Uterus (tissue), 4 donors: ENCODE measurements around the gene MTFMT. TPM values are rescaled to one million over a fixed set of nuclear protein-coding genes. Genes with fewer than 3 reads are reported as not detected.

Experiments used
- DNase-seq, 2 donors: peaks; one replicate each; pipeline ENCODE4 v3.0.0-alpha.2; 2019 to 2020
- H3K27ac ChIP-seq, 2 donors: fragments of 200-600 bp; sonication (generic); 1 replicate in 1 of 2; 2 replicates in 1 of 2; pipeline ENCODE4 v1.5.1; 2016 to 2018
- H3K27me3 ChIP-seq, 2 donors: fragments of 200-600 bp; sonication (generic); one replicate each; pipeline ENCODE4 v1.5.1; 2018 to 2019; ENCODE audit warnings: control low read depth in 1 of 2
- H3K36me3 ChIP-seq, 2 donors: fragments of 200-600 bp; sonication (generic); one replicate each; pipeline ENCODE4 v1.5.1; 2019; ENCODE audit warnings: control low read depth in 1 of 2
- H3K4me1 ChIP-seq, 2 donors: fragments of 200-600 bp; sonication (generic); one replicate each; pipeline ENCODE4 v1.5.1; 2018 to 2019; ENCODE audit warnings: control low read depth in 1 of 2
- H3K4me3 ChIP-seq, 2 donors: fragments of 200-600 bp; sonication (generic); 1 replicate in 1 of 2; 2 replicates in 1 of 2; pipeline ENCODE4 v1.5.1; 2018 to 2019; ENCODE audit warnings: mild to moderate bottlenecking in 1 of 2
- H3K9me3 ChIP-seq, 2 donors: fragments of 200-600 bp; sonication (generic); one replicate each; pipeline ENCODE4 v1.5.1; 2019; ENCODE audit warnings: control low read depth in 1 of 2
- CTCF ChIP-seq, 4 experiments: fragments of 200-600 bp in 2 of 4; fragments of 450-650 bp in 2 of 4; sonication (generic) in 2 of 4; IDR thresholded peaks; one replicate each; pipeline ENCODE4 v1.5.1; 2016 to 2019; ENCODE audit warnings: antibody characterized with exemption in 4 of 4, mild to moderate bottlenecking in 2 of 4, moderate library complexity in 1 of 4
- POLR2A ChIP-seq, 2 donors: fragments of 450-650 bp; IDR thresholded peaks; one replicate each; pipeline ENCODE4 v1.6.1; 2016; ENCODE audit warnings: antibody characterized with exemption in 2 of 2, mild to moderate bottlenecking in 1 of 2, moderate library complexity in 1 of 2
- intact Hi-C: fragments of 100-400 bp; cut with DNase I; formaldehyde crosslinking; loops from one replicate; pipeline ENCODE4 v1.15.1; 2023; ENCODE audit warnings: low total_unique reads
- total RNA-seq, 4 donors: library from RNA; depleted of rRNA in 3 of 4; stranded (reverse); fragments of >200 nt in 3 of 4; gene quantifications; one replicate each; pipeline versions ENCODE4 v1.1.0 to v1.2.4, GENCODE V29; 2014 to 2023
- donor health status: DM: yes; HTN: yes; CAD: no.

The MTFMT gene
- total RNA-seq, 4 donors from 2014 or later = 11.5 to 30.1 (median 21.0) TPM

GRCh38 chr15:65008983-65009382 lies 20.5 kb downstream of the MTFMT start:
- H3K4me1 ChIP-seq = no peaks in the 10 kb centered on the region
- no peaks in the 10 kb centered on the region for H3K27me3 ChIP-seq
- H3K4me3 ChIP-seq = no peak overlapping the region
- DNase-seq = no peak
- intact Hi-C loops = no loop called here
- H3K36me3 ChIP-seq = no peaks in the 10 kb centered on the region
- H3K27ac ChIP-seq = no peak overlapping the region
- TF ChIP-seq POLR2A (IDR thresholded peaks at IDR 0.05) (no peak), CTCF (IDR thresholded peaks at IDR 0.05) (no peak)
- H3K9me3 ChIP-seq = no peaks in the 10 kb centered on the region

- no peak for DNase-seq
- Histone ChIP-seq H3K27me3 (no peaks in the 10 kb centered on the region), H3K27ac (no peak overlapping the region), H3K4me3 (no peak overlapping the region), H3K4me1 (no peaks in the 10 kb centered on the region), H3K36me3 (no peaks in the 10 kb centered on the region), H3K9me3 (no peaks in the 10 kb centered on the region)
- intact Hi-C loops = no loop called here
- TF ChIP-seq CTCF (IDR thresholded peaks at IDR 0.05) = no peak
- no peak for TF ChIP-seq POLR2A (IDR thresholded peaks at IDR 0.05)
These were observed 22.6 kb downstream of the MTFMT start for GRCh38 chr15:65006876-65007275.

- Histone ChIP-seq H3K27ac (no peak overlapping the region), H3K27me3 (no peaks in the 10 kb centered on the region), H3K4me3 (no peak overlapping the region), H3K9me3 (no peaks in the 10 kb centered on the region), H3K4me1 (no peaks in the 10 kb centered on the region), H3K36me3 (no peaks in the 10 kb centered on the region)
- no peak for DNase-seq
- intact Hi-C loops = no loop called here
- TF ChIP-seq POLR2A (IDR thresholded peaks at IDR 0.05) (no peak), CTCF (IDR thresholded peaks at IDR 0.05) (no peak)
These were observed 24.4 kb downstream of the MTFMT start for GRCh38 chr15:65004993-65005392.

- no peaks in the 10 kb centered on the region for H3K9me3 ChIP-seq
- H3K27ac ChIP-seq = no peak overlapping the region
- no peaks in the 10 kb centered on the region for H3K36me3 ChIP-seq
- no peaks in the 10 kb centered on the region for H3K27me3 ChIP-seq
- TF ChIP-seq CTCF (IDR thresholded peaks at IDR 0.05) (no peak), POLR2A (IDR thresholded peaks at IDR 0.05) (no peak)
- no peak overlapping the region for H3K4me3 ChIP-seq
- intact Hi-C loops = no loop called here
- DNase-seq = no peak
- no peaks in the 10 kb centered on the region for H3K4me1 ChIP-seq
These were observed 31.6 kb downstream of the MTFMT start for GRCh38 chr15:64997745-64998375.

- intact Hi-C loops = no loop called here
- Histone ChIP-seq H3K36me3 (no peaks in the 10 kb centered on the region), H3K27ac (no peak overlapping the region), H3K27me3 (no peaks in the 10 kb centered on the region), H3K4me1 (no peaks in the 10 kb centered on the region), H3K4me3 (no peak overlapping the region), H3K9me3 (no peaks in the 10 kb centered on the region)
- DNase-seq = no peak
- TF ChIP-seq CTCF (IDR thresholded peaks at IDR 0.05) = no peak
- no peak for TF ChIP-seq POLR2A (IDR thresholded peaks at IDR 0.05)
These were observed 32.4 kb downstream of the MTFMT start for GRCh38 chr15:64997066-64997465.
